HT1080 (cell line): ENCODE data around the gene CCDC188. TPM values are rescaled to one million over a fixed set of nuclear protein-coding genes. Genes with fewer than 3 reads are reported as not detected.

ENCODE experiments used
- DNase-seq: peaks from one replicate; pipeline ENCODE4 v3.0.0-alpha.2; 2015; ENCODE audit warnings: low read depth
- total RNA-seq: library from RNA; depleted of rRNA; stranded (reverse); fragments of >200 nt; shearing (Covaris generic); gene quantifications from 2 replicates; pipeline ENCODE4 v1.2.3, GENCODE V29; 2014

Gene CCDC188
- total RNA-seq, 1 experiment from 2014 or later = 5.8 TPM

GRCh38 chr22:20185750-20186149 is 34.9 kb upstream of the CCDC188 start:
- DNase-seq = no peak

GRCh38 chr22:20184501-20185165 is 33.8 kb upstream of the CCDC188 start:
- no peak for DNase-seq

GRCh38 chr22:20183823-20184222 is 33.0 kb upstream of the CCDC188 start:
- no peak for DNase-seq

- DNase-seq = no peak
Observed at GRCh38 chr22:20183101-20183500, 32.2 kb upstream of the CCDC188 start.

- no peak for DNase-seq
Observed at GRCh38 chr22:20182365-20182764, 31.5 kb upstream of the CCDC188 start.

GRCh38 chr22:20181884-20182236 is 31.0 kb upstream of the CCDC188 start:
- no peak for DNase-seq

- DNase-seq = no peak
Observed at GRCh38 chr22:20181194-20181883, 30.5 kb upstream of the CCDC188 start.

- no peak for DNase-seq
Observed at GRCh38 chr22:20180640-20181039, 29.8 kb upstream of the CCDC188 start.

- DNase-seq = no peak
Observed at GRCh38 chr22:20180245-20180630, 29.4 kb upstream of the CCDC188 start.

- no peak for DNase-seq
Observed at GRCh38 chr22:20179455-20180244, 28.8 kb upstream of the CCDC188 start.

GRCh38 chr22:20178915-20179227 is 28.0 kb upstream of the CCDC188 start:
- no peak for DNase-seq

GRCh38 chr22:20178075-20178914 is 27.4 kb upstream of the CCDC188 start:
- no peak for DNase-seq

- DNase-seq = no peak
Observed at GRCh38 chr22:20177217-20177911, 26.5 kb upstream of the CCDC188 start.

- DNase-seq = no peak
Observed at GRCh38 chr22:20176421-20177085, 25.7 kb upstream of the CCDC188 start.

GRCh38 chr22:20175597-20175900 is 24.7 kb upstream of the CCDC188 start:
- peak; percentile 10 for DNase-seq

- no peak for DNase-seq
Observed at GRCh38 chr22:20174785-20175596, 24.1 kb upstream of the CCDC188 start.

GRCh38 chr22:20173772-20174171 is 22.9 kb upstream of the CCDC188 start:
- no peak for DNase-seq

- no peak for DNase-seq
Observed at GRCh38 chr22:20173246-20173645, 22.4 kb upstream of the CCDC188 start.

GRCh38 chr22:20172141-20172613 is 21.3 kb upstream of the CCDC188 start:
- no peak for DNase-seq
